Kidney tubule cell (primary cell): Measurements from ENCODE around the gene MAS1.
A peak's percentile ranks its signal among the peaks of the same experiment; 100 is the strongest.
"Not testable (repeated sequence)": the region's sequence is repeated elsewhere in the genome, so short reads cannot be mapped to it uniquely, and the experiment has no call there.

Source experiments
- DNase-seq: peaks from one replicate; pipeline ENCODE4 v3.0.0-alpha.2; 2018; ENCODE audit warnings: low spot score

MAS1 gene

DNA sequence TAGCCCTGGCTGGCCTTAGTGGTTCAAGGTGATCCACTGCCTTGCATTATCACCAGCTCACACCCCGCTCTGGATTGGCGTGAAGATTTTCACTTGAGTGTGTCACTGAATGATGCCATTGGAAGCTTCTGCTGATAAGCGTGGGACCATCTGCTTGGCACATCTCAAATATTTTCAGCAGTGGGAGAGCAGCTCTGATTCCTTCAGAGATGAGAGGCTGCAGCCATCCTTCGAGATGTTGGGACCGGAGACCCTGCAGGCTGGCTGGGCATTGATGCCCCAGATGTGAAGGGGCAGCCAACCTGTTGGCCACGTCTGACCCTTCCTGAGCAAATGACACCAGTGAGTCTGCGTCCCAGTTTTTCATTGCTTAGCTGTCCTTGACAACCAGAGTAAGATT is at the start of gene MAS1:
Gene MAS1 (plus strand): TSS at position 197 of the 400 bp plus-strand sequence. CDS start 15,968 bp downstream, outside the sequence.
- DNase-seq: no peak

DNA sequence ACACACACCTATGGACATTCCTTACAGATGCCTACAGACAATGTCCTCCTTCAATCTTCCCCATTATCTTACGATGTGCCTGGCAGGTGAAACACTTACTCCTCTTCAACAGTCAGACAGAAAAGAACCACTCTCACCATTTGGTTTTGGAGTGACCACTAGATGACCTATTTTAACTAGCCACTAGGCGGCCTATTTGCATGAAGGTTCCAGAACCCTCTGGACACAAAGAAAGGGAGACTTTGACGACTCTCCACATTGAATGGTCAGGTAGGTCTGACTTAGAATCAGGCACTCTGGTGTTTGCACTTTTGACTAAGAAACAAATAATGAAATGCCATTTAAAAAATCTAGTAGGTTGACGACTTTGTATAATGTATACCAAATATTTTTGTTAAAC is 48.8 kb upstream of the MAS1 start:
- DNase-seq: peak; percentile 20

DNA sequence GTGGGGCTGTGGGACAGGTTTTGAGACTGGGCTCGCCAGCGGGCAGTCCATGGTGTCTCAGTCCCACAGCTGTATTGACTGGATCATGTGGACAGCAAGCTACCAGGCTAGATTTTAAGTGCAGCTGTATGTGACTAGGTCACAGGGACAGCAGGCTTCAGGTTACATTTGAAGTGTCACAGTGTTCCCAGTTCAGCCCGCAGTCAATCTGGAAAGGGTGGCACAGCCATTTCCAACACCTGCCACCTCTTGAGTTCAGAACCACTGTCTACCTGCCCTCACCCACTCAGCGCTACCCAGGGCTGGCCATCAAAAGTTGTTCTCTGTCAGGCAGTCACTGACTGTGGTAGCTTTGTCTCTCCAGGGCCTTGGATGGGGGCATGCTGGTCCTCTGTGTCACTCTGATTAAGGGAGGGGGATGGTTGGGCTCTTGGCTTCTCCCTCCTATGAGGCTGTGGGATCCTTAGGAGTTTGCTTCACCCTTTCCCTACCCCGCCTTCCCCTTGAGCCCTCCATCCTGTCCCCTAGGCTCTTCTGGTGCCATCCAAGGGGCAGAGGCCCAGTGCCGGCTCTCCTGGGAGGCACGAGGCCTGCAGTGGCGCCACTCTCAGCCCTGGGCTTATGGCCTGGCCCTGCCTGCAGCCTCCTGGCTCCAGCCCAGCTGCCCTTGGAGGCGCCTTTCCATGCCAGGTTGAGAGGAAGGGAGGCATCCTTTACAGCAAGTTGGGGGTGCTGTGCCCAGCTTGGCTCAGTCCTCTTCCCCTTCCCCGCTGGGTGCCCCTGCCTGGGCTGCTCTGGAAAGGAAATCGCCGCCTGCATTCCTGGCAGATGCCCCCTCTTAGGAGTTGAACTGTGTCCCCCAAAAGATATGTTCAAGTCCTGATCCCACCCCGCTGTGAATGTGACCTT is 45.8 kb upstream of the MAS1 start:
- DNase-seq: no peak

DNA sequence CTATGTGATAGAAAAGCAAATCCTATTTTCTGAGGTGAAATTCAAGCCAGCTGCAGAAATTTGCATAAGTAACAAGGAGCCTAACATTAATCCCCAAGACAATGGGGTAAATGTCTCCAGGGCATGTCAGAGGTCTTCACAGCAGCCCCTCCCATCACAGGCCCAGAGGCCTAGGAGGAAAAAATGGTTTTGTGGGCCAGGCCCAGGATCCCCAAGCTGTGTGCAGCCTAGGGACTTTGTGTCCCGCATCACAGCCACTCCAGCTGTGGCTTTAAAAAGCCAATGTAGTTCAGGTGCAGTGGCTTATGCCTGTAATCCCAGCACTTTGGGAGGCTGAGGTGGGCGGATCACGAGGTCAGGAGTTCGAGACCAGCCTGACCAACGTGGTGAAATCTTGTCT is 42.2 kb upstream of the MAS1 start:
- not testable (repeated sequence) for DNase-seq

DNA sequence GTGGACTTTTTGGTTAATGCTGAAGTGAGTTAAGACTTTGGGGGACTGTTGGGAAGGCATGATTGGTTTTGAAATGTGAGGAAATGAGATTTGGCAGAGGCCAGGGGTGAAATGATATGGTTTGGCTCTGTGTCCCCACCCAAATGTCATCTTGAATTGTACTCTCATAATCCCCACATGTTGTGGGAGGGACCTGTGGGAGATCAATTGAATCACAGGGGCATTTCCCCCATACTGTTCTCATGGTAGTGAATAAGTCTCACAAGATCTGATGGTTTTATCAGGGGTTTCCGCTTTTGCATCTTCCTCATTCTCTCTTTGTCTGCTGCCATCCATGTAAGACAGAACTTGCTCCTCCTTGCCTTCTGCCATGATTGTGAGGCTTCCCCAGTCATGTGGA is 40.9 kb upstream of the MAS1 start:
- not testable (repeated sequence) for DNase-seq

DNA sequence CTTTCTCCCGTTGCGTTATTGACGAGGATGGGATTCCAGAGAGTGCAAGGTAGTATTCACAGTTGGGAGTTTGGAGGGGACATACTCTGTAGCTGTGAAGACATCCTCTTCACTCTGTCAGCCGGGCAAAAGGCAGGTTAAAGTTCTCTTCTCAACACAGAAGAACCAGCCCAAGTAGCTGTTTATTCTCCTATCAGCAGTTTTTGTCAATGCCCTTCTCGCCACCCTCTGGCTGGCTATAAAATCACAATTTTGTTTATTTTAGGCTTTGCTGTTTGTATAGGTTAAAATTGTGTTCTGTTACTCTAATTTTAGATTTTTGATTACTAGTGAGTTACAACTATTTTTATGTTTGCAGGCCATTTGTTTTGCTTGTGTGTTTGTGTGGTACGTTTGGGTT is 37.9 kb upstream of the MAS1 start:
- no peak for DNase-seq

DNA sequence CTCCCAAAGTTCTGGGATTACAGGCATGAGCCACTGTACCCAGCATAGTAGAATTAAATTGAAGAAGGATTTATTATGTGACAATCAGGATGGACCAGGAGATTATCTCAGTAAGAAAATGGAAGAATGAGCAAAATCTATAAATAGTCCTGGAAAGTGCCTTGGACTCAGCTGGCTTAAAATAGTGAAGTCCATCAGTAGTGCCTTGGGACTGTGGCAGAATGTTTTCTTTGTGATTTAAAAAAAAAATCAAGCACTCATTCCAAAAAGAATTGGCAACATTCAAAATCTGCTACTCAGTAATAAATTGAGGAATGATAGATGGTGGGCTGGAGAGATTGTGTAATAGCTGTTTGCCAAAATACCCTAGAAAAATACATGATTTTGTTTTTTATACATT is 37.0 kb upstream of the MAS1 start:
- no peak for DNase-seq

DNA sequence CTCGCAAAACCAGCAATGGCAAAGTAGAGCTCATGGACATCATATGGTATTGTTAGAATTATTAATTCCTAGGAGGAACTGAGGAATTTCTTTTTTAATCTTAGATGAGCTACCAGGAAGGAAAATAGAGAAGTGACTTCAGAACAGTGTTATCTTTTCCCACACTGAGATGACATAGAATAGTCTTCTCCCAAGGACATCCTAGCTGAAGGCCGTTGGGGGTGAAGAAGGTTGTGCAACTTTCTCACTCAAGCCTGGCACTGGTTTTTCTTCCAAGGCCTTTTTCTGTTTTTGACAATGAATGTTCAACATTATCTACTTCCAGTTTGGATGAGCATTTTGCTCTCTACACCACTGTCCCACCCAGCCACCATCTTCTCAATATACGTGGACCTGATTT is 35.8 kb upstream of the MAS1 start:
- DNase-seq: no peak

DNA sequence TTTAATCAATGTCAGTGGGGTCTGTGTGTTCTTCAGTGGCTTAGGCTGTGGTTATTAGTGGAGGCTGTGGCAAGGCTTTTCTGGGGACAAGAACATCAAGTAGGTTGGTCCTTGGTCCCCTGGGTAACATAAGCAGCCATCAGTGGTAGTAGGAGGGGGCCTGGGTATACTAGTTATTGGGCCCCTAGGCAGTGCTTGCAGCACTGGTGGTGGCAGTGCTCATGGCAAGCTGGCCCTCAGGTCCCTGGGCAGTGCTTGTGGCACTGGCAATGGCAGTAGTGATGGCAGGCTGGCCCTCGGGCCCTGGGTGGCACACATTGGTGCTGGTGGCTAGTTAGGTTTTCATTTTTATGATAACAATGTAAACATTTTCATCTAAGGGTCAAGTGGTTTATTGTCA is 32.5 kb upstream of the MAS1 start:
- DNase-seq: no peak

DNA sequence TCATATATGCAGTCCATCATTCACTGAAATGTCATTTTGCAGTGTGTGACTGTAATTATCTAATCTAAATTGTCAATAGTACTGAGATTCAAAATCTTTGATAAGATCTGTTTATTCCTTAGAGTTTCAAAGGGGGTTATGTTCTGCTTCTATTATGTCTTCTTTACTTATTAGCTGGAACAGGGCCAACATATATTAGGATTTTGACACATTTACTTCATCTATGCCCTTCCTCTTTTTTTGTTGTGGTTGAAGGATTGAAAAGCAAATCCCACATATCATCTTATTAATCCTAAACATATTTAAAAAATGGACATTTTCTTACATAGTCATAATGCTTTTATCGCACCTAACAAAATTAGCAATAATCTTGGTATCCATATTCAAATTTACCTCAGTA is 30.3 kb upstream of the MAS1 start:
- no peak for DNase-seq

DNA sequence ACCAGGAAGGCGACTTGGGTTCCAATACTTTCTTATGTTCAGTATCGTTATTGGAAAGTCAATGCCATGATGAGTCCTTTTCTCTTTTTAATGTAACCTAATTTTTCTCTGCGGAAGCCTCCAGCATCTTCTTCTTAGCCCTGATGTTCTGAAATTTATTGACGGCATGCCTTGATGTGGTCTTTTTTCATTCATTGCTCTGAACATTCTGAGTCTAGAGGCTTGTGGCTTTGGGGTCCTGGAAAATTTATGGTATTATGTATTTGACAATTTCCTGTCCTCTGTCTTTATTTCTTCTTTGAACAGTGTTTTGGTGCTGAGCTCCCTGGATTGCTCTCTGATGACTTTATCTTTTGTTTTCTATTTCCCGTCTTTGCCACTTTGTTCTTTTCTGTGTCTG is 28.7 kb upstream of the MAS1 start:
- DNase-seq: no peak

DNA sequence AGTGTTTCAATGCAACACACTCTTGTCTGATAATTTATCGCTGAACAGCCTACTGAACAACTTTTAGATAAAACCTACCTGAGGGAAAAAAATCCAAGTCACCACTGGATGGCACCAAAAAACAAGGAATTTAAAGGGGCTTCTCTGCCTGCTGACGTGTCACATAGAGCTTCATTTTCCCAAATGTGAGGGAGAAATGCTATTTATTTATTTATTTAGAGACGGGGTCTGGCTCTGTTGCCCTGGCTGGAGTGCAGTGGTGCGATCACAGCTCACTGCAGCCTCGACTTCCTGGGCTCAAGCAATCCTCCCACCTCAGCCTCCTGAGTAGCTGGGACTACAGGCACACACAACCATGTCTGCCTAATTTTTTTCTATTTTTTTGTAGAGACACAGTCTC is 27.4 kb upstream of the MAS1 start:
- peak; percentile 70 for DNase-seq

DNA sequence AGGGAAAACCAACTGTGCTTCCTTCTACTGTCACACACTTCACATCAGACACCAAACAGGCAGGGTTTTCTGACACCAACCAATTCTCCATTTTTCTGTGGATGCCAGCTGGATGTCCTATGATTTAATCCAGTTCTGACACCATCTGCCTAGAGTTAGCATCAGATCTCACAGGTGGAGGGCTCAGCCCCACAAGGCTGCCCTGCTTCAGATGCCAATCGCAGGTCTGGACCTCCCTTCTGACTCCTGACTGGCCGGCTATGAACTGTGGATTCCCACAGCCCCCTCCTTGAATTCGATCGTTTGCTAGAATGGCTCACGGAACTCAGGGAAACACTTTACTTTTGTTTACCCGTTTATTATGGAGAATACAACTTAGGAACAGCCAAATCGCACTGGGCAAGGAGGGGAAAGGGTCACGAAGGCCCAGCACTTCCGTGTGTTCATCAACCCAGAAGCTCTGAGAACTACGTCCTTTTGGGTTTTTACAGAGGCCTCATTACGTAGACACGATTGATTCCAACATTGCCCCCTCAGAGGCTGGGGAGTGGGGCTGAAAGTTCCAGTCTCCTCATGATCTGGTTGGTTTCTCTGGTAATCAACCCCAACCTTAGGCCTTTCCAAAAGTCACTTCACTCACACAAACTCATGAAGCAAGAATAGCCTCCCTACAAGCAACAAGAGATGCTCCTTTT is 25.4 kb upstream of the MAS1 start:
- DNase-seq: no peak

DNA sequence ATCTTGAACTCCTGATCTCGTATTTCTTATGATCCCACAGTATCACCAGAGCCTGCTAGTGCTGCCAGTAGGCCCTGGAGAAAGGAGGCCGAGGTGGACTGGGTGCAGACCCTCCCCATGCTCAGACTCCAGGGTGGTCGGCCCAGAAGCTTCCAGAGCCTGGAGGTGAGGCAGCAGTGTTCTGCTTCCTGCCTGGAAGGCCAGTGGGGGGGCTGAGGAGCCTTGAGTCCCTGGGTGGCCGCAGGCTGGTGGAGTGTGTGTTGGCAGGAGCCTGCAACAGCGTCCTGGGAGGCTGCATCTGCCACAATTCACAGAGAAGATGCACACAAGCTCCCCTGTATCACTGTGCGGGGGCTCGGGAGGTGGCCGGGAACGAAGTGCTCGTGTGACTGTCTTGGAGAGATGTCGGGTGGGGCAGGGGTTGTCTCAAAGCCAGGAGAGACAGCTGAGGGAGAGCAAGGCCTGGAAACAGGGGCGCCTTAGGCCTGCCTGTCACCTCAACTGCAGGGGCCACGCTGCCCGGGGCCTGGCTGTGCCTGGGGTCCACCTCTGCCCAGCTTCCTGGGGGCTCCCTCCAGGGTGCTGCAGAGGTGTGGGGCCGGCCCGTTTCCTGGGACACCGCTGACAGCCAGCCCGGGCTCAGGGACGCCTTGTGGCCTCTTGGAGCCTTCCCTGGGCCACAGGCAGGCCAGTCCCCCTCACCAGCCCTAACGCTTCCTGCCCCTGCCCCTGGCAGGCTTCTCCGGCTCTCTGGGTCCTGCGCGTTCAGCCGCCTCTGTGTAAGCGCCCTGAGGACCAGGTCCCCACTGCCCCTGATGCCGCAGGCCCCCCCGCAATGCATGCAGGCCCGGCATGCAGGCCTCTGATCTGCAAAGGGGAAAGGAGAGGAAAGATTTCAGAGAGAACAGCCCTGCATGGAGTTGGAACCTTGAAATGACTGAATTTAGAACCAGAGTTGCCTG is 24.2 kb upstream of the MAS1 start:
- no peak for DNase-seq

DNA sequence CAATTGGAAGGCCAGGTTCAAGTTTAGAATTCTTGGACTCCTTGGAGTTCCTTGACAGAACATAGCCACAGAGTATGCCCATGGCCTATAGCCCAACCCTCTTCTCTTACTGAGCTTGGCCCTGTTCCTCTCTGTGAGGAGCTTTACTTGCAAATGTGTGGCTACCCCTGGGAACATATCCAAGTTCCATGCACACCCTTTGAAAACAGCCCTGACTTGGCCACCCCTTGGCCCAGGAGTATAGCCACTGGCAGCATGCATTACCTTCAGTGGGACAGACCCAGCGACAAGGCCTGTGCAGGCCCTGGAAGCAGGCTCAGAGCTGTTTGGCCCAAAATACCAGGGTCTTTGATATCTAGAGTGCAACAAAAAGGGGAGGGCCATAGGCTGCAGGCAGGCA is 19.5 kb upstream of the MAS1 start:
- DNase-seq: no peak

DNA sequence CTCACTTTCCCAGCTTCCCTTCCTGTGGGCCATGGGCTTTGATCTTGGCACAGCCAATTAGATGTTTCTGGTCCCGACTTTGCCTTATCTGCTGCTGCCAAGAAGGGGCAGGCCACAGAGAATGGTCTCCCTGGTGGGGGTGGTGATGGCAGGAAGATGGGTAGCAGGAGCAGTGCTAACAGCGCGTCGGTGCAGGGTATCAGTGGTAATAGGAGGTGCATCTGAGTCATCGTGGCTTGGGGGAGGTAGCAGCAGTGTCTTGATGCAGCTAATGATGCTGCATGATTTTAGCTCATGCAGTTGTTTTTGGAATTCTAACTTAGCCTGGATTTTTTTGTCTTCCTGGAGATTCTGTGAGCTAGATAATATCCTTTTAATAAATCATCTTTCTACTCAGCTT is 18.9 kb upstream of the MAS1 start:
- no peak for DNase-seq

DNA sequence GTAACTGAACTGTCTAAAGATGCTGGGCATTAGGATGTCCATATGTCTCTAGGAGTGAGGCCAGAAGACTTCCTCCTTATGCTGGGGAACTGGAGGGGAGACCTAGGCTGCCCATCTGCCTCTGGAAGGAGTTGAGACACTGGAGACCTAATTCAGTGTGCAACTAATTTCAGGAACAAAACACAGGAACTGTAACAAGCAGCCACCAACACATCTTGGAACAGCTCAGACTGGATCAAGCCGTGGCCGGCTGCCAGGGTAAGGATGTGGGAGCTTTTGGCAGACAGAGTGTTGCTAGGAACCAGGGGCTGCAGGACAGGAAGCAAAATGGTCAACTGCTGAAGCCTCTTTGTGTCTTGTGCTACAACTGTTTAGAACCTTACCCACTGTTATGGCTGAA is 16.4 kb upstream of the MAS1 start:
- no peak for DNase-seq

DNA sequence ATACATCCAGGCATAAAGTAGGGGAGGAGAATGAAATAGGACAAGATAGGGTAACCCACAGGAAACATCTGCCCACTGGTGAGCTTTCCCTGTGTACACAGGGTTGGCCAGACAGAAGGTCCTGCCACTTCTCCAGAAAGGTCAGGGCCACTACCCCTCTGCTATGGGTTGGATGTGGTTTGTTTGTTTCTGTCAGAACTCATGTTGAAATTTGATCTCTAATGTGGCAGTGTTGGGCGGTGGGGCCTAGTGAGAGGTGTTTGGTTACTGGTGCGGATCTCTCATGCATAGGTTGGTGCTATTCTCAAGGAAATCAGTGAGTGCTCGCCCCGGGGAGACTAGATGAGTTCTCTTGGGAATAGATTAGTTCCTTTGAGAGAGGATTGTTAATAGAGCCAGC is 15.6 kb upstream of the MAS1 start:
- no peak for DNase-seq

DNA sequence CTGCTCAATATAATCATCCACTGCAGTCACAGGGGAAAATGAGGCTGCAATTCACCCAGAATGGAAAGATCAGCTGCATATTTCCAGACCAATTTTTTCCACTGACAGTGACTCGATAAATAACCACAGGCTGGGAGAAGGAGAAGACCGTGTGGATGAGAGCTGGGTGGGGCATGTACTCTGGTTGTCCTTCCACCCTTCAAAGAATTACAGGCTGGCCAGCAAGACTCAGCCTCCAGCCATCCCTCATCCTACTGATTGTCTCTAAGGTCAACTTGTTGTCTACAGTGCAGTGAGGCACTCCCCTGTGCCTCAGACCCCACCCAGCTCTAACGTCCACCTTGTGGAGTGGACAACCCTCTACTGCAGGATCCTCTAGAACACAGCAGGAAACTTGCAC is 14.5 kb upstream of the MAS1 start:
- no peak for DNase-seq

DNA sequence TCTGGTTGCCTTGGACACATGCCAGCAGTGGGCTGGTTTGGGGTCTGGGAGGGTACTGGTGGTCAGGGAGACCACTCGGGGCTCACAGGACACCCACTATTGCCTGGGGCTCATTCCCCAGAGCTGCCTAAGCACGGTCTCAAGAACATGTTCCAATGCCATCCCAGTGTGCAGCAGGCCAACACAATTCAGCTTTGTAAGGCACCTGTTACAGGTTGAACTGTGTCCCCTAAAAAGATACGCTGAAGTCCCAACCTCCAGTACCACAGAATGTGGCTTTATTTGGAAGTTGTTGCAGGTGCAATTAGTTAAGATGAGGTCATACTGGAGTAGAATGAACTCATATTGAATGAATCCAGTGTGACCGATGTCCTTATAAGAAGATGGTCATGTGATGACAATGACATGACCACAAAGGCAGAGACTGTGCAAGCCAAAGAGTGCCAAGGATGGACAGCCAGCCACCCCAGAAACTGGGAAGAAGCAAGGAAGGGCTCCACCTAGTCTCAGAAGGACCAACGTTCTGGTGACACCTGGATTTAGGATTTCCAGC is 13.5 kb upstream of the MAS1 start:
- no peak for DNase-seq

DNA sequence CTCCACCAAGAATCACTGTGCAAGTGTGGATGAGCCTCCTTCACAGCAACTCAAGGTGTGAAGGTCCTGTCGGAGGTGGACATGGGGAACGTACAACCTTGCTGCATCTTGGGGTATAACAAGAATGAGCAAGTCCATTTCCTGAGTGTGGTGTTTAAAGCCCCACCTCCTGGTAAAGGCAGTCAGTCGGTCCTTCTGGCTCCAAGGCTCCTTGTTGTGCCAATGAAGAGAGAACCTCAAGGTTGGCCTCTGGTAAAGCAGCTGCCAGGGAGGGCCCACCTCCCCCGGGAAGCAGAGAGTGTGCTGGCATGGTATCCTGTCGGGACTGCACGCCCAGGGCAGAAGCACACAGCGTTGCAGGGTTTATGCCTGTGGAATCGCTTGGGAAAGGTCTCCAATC is 12.4 kb upstream of the MAS1 start:
- DNase-seq: no peak

DNA sequence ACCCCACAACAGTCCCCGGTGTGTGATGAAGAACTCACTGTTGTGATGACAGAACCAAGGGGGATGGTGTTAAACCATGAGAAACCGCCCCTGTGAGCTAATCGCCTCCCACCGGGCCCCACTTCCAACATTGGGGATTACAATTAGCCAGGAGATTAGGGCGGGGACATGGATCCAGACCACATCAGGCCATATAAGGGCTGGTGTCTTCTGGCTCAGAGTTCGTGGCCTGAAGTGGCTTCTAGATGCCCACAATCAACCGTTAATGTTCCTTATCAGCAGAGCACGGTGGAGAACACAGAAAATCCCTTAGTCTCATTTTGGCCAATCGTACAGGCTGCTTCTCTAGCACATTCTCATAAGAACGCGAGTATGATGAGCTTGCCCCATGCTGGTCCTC is 10.9 kb upstream of the MAS1 start:
- no peak for DNase-seq
